Smooth muscle cell (in vitro differentiated cells): Measurements from ENCODE around the gene HMGB3. TPM values are rescaled to one million over a fixed set of nuclear protein-coding genes. Genes with fewer than 3 reads are reported as not detected.

Experiments
- DNase-seq: peaks from one replicate; lab custom pipeline; 2025; ENCODE audit not compliant: unreplicated experiment; lab: John Stamatoyannopoulos, UW
- H2AFZ ChIP-seq: fragments of 200-600 bp; sonication (generic); 2 replicates; pipeline ENCODE4 v1.6.0; 2016; ENCODE audit warnings: antibody characterized with exemption, low read depth, mild to moderate bottlenecking
- H3F3A ChIP-seq: fragments of 200-600 bp; sonication (generic); 2 replicates; pipeline ENCODE4 v1.6.0; 2017; ENCODE audit warnings: antibody characterized with exemption, low read depth
- H3K27ac ChIP-seq: fragments of 200-600 bp; sonication (generic); 2 replicates; pipeline ENCODE4 v1.5.1; 2016; ENCODE audit warnings: low read depth, mild to moderate bottlenecking
- H3K27me3 ChIP-seq: fragments of 200-600 bp; sonication (generic); 2 replicates; pipeline ENCODE4 v1.6.1; 2016; ENCODE audit warnings: low read depth, mild to moderate bottlenecking
- H3K36me3 ChIP-seq: fragments of 200-600 bp; sonication (generic); 2 replicates; pipeline ENCODE4 v1.5.1; 2016; ENCODE audit warnings: low read depth
- H3K4me1 ChIP-seq: fragments of 200-600 bp; sonication (generic); 2 replicates; pipeline ENCODE4 v1.5.1; 2016; ENCODE audit warnings: low read depth
- H3K4me2 ChIP-seq: fragments of 200-600 bp; sonication (generic); 2 replicates; pipeline ENCODE4 v1.6.0; 2016; ENCODE audit warnings: mild to moderate bottlenecking
- H3K4me3 ChIP-seq: fragments of 200-600 bp; sonication (generic); 2 replicates; pipeline ENCODE4 v1.5.1; 2016; ENCODE audit warnings: mild to moderate bottlenecking
- H3K79me2 ChIP-seq: fragments of 200-600 bp; sonication (generic); 2 replicates; pipeline ENCODE4 v1.6.0; 2016; ENCODE audit warnings: low read depth, mild to moderate bottlenecking
- H3K9ac ChIP-seq: fragments of 200-600 bp; sonication (generic); 2 replicates; pipeline ENCODE4 v1.6.0; 2016; ENCODE audit warnings: low read depth
- H3K9me3 ChIP-seq: fragments of 200-600 bp; sonication (generic); replicated peaks from 2 replicates; pipeline ENCODE4 v1.5.1; 2016; ENCODE audit warnings: low read depth
- H4K20me1 ChIP-seq: fragments of 200-600 bp; sonication (generic); 2 replicates; pipeline ENCODE4 v1.6.0; 2016; ENCODE audit warnings: low read depth
- WGBS: methylation state at CpG from one replicate; pipeline ENCODE4 v1.1.7; 2016; ENCODE audit warnings: low lambda C conversion rate; 5-methylcytosine and 5-hydroxymethylcytosine counted together
- polyA plus RNA-seq: library from polyadenylated mRNA; unstranded; fragments of >200 nt; fragmentation: Nextera tagmentation; extraction: Ambion mirVana; gene quantifications from 2 replicates; pipeline ENCODE4 v1.2.1, GENCODE V29; 2016
- total RNA-seq: library from RNA; depleted of rRNA; stranded (reverse); fragments of >200 nt; gene quantifications from 2 replicates; pipeline ENCODE4 v1.2.3, GENCODE V29; 2014
- TF ChIP-seq, protein P1 (sequence below): fragments of 200-600 bp; sonication (generic); IDR thresholded peaks from 2 replicates; pipeline ENCODE4 v1.5.1; 2017; ENCODE audit warnings: borderline replicate concordance, mild to moderate bottlenecking, antibody characterized with exemption; ENCODE audit not compliant: insufficient read depth, poor library complexity, severe bottlenecking

Gene HMGB3
- total and polyA plus RNA-seq, 2 experiments from 2014 or later = 25.4 to 68.2 TPM

DNA sequence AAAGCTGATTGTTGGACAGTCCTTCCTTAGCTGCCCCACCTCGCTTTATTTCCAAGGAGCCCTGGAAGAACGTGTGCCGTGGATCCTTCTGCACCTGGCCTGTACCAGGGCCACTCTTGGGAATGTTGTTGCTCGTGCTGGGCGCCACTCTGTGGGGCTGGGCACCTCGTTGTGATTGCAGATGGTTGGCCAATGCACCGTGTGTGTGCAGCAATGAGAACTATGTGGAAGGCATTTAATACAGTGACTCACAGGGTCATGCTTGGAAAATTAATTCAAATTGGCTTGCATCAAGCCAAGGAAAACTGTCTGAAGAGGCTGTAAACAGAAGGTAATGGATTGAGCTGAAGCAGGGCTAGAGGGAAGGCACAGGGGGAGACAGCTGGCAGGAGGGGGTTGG is 47.7 kb upstream of the HMGB3 start:
- H3K27ac ChIP-seq = no peak overlapping the region
- 73% methylated on average over 7 of the region's 7 CpGs for WGBS
- H3K36me3 ChIP-seq = no peaks in the 10 kb centered on the region
- no peak for DNase-seq
- H3K4me2 ChIP-seq = no peak overlapping the region
- no peaks in the 10 kb centered on the region for H4K20me1 ChIP-seq
- no peaks in the 10 kb centered on the region for H3K27me3 ChIP-seq
- H2AFZ ChIP-seq = no peak overlapping the region
- H3F3A ChIP-seq = no peaks in the 10 kb centered on the region
- no peak overlapping the region for H3K9ac ChIP-seq
- no peaks in the 10 kb centered on the region for H3K4me1 ChIP-seq
- H3K4me3 ChIP-seq = no peak overlapping the region
- H3K79me2 ChIP-seq = no peaks in the 10 kb centered on the region
- TF ChIP-seq, protein P1, sequence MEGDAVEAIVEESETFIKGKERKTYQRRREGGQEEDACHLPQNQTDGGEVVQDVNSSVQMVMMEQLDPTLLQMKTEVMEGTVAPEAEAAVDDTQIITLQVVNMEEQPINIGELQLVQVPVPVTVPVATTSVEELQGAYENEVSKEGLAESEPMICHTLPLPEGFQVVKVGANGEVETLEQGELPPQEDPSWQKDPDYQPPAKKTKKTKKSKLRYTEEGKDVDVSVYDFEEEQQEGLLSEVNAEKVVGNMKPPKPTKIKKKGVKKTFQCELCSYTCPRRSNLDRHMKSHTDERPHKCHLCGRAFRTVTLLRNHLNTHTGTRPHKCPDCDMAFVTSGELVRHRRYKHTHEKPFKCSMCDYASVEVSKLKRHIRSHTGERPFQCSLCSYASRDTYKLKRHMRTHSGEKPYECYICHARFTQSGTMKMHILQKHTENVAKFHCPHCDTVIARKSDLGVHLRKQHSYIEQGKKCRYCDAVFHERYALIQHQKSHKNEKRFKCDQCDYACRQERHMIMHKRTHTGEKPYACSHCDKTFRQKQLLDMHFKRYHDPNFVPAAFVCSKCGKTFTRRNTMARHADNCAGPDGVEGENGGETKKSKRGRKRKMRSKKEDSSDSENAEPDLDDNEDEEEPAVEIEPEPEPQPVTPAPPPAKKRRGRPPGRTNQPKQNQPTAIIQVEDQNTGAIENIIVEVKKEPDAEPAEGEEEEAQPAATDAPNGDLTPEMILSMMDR = no peak
- H3K9me3 ChIP-seq = no peaks in the 10 kb centered on the region

DNA sequence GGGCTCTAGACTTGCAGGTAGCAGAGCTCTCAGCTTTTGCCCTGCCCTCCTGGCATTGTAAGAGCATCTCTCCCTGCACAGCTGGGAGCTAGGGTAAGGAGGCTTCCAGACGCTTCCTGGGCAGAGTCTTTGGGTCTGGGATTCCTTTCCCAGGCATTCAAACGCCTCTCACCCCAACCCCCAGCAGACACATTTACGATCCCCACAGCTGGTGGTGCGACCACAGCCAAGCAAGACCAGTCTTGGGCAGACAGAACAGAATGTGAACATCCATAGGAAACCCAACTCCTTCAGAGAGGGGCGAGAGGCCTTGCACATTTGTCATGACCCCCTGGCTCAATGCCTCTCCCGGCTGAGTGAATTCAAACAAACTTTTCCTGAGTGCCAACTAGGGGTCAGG is 46.6 kb upstream of the HMGB3 start:
- Histone ChIP-seq H3K9ac (no peak overlapping the region), H3F3A (no peaks in the 10 kb centered on the region), H4K20me1 (no peaks in the 10 kb centered on the region), H3K4me3 (no peak overlapping the region), H3K4me1 (no peaks in the 10 kb centered on the region), H3K27me3 (no peaks in the 10 kb centered on the region), H3K9me3 (no peaks in the 10 kb centered on the region), H3K27ac (no peak overlapping the region), H3K79me2 (no peaks in the 10 kb centered on the region), H2AFZ (no peak overlapping the region), H3K36me3 (no peaks in the 10 kb centered on the region), H3K4me2 (no peak overlapping the region)
- TF ChIP-seq, protein P1 = no peak
- DNase-seq = no peak
- 72% methylated on average over 6 of the region's 6 CpGs for WGBS

DNA sequence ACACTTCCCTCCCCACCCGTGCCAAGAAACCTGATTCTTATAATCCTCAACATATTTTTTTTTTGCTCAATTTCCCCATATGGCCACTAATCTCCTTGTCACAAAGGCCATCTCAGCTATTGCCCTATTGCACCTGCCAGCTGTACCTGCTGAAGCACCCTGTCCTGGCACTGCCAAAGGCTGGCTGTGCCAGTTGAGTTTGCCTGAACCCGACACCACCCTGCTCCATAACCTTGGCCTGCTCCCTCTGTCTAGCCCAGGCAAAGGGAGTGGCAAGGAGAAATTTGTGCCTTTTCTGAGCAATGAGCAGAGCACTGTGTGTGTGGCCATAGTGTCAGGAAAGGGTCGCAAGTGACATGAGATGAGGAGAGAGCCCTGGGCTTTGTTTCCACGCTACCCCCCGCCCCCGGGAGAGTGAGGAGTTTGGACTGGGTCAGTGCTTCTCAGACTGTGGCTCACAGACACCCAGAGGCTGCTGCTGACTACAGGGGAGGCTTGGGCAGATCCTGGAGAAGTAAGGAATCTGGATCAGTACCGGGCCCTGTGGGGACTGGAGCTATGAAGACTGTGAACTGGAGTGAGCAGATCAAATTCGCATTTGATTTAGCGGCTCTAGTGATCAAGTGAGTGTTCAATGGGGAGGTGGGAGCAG is 42.2 kb upstream of the HMGB3 start:
- Histone ChIP-seq H2AFZ (no peak overlapping the region), H3K4me2 (no peak overlapping the region), H3K79me2 (no peaks in the 10 kb centered on the region), H3K4me3 (no peak overlapping the region), H3K4me1 (no peaks in the 10 kb centered on the region), H3K36me3 (no peaks in the 10 kb centered on the region), H3K27me3 (no peaks in the 10 kb centered on the region), H4K20me1 (no peaks in the 10 kb centered on the region), H3K27ac (no peak overlapping the region), H3F3A (no peaks in the 10 kb centered on the region), H3K9ac (no peak overlapping the region), H3K9me3 (no peaks in the 10 kb centered on the region)
- no peak for DNase-seq
- WGBS = 81% methylated on average over 9 of the region's 9 CpGs
- TF ChIP-seq, protein P1 = no peak

DNA sequence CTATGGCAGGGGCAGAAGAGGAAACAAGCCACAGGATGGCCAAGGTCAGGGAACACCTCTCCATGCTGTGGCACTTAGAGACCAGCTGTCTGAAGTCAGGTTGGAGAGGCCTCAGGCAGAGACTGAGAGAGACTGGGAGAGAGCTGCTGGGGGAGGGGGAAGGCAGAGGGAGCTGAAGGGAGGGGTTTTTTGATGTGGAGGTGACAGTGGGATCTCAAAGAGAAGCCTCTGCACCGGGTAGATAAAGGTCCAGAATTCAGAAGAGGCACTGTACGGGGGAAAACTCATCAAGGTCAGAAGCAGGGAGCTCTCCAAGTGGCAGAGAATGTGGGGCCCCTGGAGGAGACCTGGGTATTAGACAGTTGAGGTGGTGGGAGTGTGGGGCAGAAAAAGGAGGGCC is 41.6 kb upstream of the HMGB3 start:
- Histone ChIP-seq H2AFZ (no peak overlapping the region), H3K9ac (no peak overlapping the region), H4K20me1 (no peaks in the 10 kb centered on the region), H3K27ac (no peak overlapping the region), H3K36me3 (no peaks in the 10 kb centered on the region), H3K9me3 (no peaks in the 10 kb centered on the region), H3K79me2 (no peaks in the 10 kb centered on the region), H3F3A (no peaks in the 10 kb centered on the region), H3K27me3 (no peaks in the 10 kb centered on the region), H3K4me2 (no peak overlapping the region), H3K4me1 (no peaks in the 10 kb centered on the region), H3K4me3 (no peak overlapping the region)
- WGBS = 71% methylated on average over 2 of the region's 2 CpGs
- no peak for DNase-seq
- TF ChIP-seq, protein P1 = no peak
